GM19238 (cell line): Measurements from ENCODE around the gene CACNA1I.

ENCODE experiments used
- DNase-seq: peaks from one replicate; pipeline ENCODE4 v3.0.0; 2011; ENCODE audit warnings: low spot score; ENCODE audit not compliant: insufficient read length

CACNA1I gene

GRCh38 chr22:39568278-39568981 lies 2.1 kb upstream of the CACNA1I start:
- no peak for DNase-seq

GRCh38 chr22:39569066-39569465 lies 1.5 kb upstream of the CACNA1I start:
- no peak for DNase-seq

GRCh38 chr22:39570226-39570625 lies 327 bp upstream of the CACNA1I start:
- no peak for DNase-seq

GRCh38 chr22:39571538-39571937 lies 985 bp downstream of the CACNA1I start:
- no peak for DNase-seq

GRCh38 chr22:39574779-39575551 lies 4.4 kb downstream of the CACNA1I start:
- DNase-seq, result no peak

- DNase-seq, result no peak
Observed at GRCh38 chr22:39575552-39575825, 4.9 kb downstream of the CACNA1I start.

GRCh38 chr22:39576027-39576426 lies 5.5 kb downstream of the CACNA1I start:
- no peak for DNase-seq

GRCh38 chr22:39577366-39577765 lies 6.8 kb downstream of the CACNA1I start:
- DNase-seq, result no peak

GRCh38 chr22:39577900-39578299 lies 7.3 kb downstream of the CACNA1I start:
- DNase-seq, result no peak

GRCh38 chr22:39580006-39580441 lies 9.5 kb downstream of the CACNA1I start:
- DNase-seq, result no peak

- DNase-seq, result no peak
Observed at GRCh38 chr22:39580795-39581194, 10.2 kb downstream of the CACNA1I start.

- DNase-seq, result no peak
Observed at GRCh38 chr22:39581303-39581702, 10.8 kb downstream of the CACNA1I start.

GRCh38 chr22:39583066-39583667 lies 12.6 kb downstream of the CACNA1I start:
- DNase-seq, result no peak

GRCh38 chr22:39589875-39590274 lies 19.3 kb downstream of the CACNA1I start:
- no peak for DNase-seq

GRCh38 chr22:39592081-39593065 lies 21.8 kb downstream of the CACNA1I start:
- no peak for DNase-seq

- no peak for DNase-seq
Observed at GRCh38 chr22:39593066-39593930, 22.7 kb downstream of the CACNA1I start.

- DNase-seq, result no peak
Observed at GRCh38 chr22:39593931-39594285, 23.4 kb downstream of the CACNA1I start.

GRCh38 chr22:39594411-39594810 lies 23.9 kb downstream of the CACNA1I start:
- DNase-seq, result no peak

GRCh38 chr22:39595622-39596172 lies 25.1 kb downstream of the CACNA1I start:
- DNase-seq, result no peak

- DNase-seq, result no peak
Observed at GRCh38 chr22:39596601-39597000, 26.0 kb downstream of the CACNA1I start.
